Measurements from ENCODE around the gene TRIM65.
"Not testable (repeated sequence)": the region's sequence is repeated elsewhere in the genome, so short reads cannot be mapped to it uniquely, and the experiment has no call there.

Gene TRIM65

GRCh38 chr17:75895370-75896155 is 1.2 kb downstream of the TRIM65 start:
- no peak for DNase-seq

- DNase-seq = no peak
Measured at GRCh38 chr17:75894049-75894733, 2.6 kb downstream of the TRIM65 start.

GRCh38 chr17:75893305-75894048 is 3.3 kb downstream of the TRIM65 start:
- DNase-seq = no peak

- no peak for DNase-seq
Measured at GRCh38 chr17:75892556-75893224, 4.1 kb downstream of the TRIM65 start.

GRCh38 chr17:75891605-75892555 is 4.9 kb downstream of the TRIM65 start:
- no peak for DNase-seq

GRCh38 chr17:75891022-75891604 is 5.6 kb downstream of the TRIM65 start:
- no peak for DNase-seq

- no peak for DNase-seq
Measured at GRCh38 chr17:75889454-75889853, 7.3 kb downstream of the TRIM65 start.

- DNase-seq = no peak
Measured at GRCh38 chr17:75888484-75888883, 8.3 kb downstream of the TRIM65 start.

- DNase-seq = not testable (repeated sequence)
Measured at GRCh38 chr17:75885860-75886259, 10.9 kb downstream of the TRIM65 start.

GRCh38 chr17:75885431-75885830 is 11.3 kb downstream of the TRIM65 start:
- no peak for DNase-seq

- no peak for DNase-seq
Measured at GRCh38 chr17:75881678-75882454, 14.9 kb downstream of the TRIM65 start.

- DNase-seq = no peak
Measured at GRCh38 chr17:75880266-75880665, 16.5 kb downstream of the TRIM65 start.

- DNase-seq = no peak
Measured at GRCh38 chr17:75878174-75878998, 18.4 kb downstream of the TRIM65 start, which contains the start of gene TRIM47. Gene TRIM47, minus strand, starts transcription at chr17:75878581. Its CDS starts 33 bp downstream, at chr17:75878548.

- no peak for DNase-seq
Measured at GRCh38 chr17:75877752-75878173, 19.0 kb downstream of the TRIM65 start.

GRCh38 chr17:75876938-75877751 is 19.6 kb downstream of the TRIM65 start:
- DNase-seq = no peak

GRCh38 chr17:75876190-75876937 is 20.4 kb downstream of the TRIM65 start:
- DNase-seq = no peak

GRCh38 chr17:75875940-75876189 is 20.9 kb downstream of the TRIM65 start:
- no peak for DNase-seq
